HuH-7 (cell line): ENCODE data around the gene ARHGAP29.

Experiments
- DNase-seq: peaks from one replicate; pipeline ENCODE4 v3.0.0; 2011; ENCODE audit warnings: low spot score

ARHGAP29 gene, protein sequence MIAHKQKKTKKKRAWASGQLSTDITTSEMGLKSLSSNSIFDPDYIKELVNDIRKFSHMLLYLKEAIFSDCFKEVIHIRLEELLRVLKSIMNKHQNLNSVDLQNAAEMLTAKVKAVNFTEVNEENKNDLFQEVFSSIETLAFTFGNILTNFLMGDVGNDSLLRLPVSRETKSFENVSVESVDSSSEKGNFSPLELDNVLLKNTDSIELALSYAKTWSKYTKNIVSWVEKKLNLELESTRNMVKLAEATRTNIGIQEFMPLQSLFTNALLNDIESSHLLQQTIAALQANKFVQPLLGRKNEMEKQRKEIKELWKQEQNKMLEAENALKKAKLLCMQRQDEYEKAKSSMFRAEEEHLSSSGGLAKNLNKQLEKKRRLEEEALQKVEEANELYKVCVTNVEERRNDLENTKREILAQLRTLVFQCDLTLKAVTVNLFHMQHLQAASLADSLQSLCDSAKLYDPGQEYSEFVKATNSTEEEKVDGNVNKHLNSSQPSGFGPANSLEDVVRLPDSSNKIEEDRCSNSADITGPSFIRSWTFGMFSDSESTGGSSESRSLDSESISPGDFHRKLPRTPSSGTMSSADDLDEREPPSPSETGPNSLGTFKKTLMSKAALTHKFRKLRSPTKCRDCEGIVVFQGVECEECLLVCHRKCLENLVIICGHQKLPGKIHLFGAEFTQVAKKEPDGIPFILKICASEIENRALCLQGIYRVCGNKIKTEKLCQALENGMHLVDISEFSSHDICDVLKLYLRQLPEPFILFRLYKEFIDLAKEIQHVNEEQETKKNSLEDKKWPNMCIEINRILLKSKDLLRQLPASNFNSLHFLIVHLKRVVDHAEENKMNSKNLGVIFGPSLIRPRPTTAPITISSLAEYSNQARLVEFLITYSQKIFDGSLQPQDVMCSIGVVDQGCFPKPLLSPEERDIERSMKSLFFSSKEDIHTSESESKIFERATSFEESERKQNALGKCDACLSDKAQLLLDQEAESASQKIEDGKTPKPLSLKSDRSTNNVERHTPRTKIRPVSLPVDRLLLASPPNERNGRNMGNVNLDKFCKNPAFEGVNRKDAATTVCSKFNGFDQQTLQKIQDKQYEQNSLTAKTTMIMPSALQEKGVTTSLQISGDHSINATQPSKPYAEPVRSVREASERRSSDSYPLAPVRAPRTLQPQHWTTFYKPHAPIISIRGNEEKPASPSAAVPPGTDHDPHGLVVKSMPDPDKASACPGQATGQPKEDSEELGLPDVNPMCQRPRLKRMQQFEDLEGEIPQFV

DNA sequence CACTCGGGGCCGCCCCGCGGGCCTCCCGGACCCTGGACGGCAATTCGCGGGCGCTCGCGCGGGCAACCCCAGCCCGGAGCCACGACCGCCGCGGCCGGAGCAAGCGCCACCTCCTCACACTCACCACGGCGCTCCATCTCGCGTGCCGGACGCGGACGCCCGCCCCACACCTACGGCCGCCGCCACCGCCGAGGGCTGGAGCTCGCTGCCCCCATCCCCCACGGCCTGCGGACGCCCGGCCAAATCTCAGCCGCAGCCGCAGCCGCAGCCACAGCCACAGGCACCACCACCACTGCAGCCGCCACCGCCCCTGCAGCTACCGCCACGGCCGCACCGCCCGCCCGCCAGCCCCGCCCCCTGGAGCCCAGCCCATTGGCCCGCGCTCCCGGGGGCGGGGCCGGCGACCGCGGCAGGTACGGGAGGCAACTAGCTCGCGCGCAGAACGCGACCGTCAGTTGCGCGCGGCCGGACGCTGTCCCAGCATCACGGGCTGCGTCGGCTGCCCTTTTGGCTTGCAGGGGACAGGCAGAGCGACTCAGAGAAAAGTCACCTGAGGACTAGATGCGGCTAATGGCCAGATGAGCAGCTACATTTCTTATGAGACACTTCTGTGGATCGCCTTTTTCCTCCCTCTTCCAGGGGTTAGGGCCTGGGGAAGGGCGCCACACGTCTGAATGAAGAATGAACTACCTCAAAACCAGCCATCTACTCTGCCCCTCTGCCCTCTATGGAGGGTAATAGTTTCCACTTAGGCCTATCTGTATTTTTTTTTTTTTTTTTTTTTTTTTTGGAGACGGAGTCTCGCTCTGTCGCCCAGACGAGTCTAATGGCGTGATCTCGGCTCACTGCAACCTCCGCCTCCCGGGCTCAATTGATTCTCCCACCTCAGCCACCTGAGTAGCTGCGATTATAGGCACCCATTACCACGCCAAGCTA, at the start of gene ARHGAP29:
TSS of gene ARHGAP29 (minus strand) at position 294 of the 936 bp plus-strand sequence. CDS start 5,973 bp downstream, outside the sequence.
- peak; percentile 78 for DNase-seq

DNA sequence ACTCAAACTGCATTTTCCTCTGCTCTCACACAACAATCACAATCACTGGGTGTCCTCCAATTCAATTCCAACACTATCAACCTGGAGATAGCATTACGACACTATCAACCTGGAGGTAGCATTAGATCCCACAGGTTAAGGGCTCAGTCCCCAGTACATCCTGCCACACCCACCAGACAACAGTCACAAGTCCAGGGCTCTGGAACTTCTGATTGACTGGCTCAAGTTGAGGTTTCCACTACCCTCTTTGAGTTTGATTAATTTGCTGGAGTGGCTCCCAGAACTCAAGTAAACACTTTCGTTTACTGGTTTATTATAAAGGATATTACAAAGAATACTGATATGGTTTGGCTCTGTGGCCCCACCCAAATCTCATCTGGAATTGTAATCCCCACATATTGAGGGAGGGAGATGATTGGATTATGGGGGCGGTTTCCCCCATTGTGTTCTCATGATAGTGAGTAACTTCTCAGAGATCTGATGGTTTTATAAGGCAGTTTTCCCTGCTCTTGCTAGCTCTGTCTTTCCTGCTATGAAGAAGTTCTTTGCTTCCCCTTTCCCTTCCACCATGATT, 49.6 kb upstream of the ARHGAP29 start:
- DNase-seq: no peak

DNA sequence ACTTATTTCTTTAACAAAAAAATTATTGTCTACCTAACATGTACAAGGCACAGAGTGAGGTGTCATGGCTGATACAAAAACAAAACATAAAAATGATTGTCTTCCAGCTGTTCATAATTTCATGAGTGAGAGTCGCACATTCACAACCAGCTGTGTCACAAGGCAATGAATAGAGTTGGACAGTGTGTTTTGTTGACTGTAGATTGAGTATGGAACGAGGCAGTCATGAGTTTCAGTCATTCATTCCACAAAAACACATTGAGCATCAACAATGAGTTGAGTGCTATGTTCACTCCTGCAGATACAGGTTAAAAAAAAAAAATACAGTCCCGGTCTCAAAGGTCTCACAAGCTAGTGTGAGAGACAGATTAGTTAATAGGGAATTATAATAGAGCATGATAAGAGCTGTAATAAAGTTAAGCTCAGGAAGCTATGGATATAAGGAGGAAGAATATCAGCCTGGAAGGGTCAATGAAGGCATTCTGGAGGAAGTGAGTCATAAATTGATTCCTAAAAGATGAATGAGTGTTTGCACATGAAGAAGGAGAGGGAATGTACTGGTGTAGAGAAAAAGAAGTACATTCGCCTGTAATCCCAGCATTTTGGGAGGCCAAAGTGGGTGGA, 47.8 kb upstream of the ARHGAP29 start:
- DNase-seq: no peak

DNA sequence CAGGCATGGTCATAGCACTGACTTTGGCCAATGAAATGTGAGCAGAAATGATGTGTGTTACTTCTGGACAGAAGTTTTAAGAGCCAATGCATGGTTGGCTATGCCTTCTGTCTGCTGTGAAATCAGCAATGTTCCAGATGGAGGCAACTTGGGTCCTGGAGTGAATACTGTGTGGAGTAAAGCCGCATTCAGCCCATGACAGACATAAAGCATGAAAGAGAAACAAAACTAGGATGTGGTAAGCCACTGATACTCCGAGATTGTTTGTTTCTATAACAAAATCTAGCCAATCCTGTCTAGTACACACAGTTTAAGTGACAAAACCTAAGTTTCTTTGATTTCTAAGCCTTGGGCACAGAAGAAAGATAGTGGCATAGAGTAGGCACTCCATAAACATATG, 47.1 kb upstream of the ARHGAP29 start:
- no peak for DNase-seq

DNA sequence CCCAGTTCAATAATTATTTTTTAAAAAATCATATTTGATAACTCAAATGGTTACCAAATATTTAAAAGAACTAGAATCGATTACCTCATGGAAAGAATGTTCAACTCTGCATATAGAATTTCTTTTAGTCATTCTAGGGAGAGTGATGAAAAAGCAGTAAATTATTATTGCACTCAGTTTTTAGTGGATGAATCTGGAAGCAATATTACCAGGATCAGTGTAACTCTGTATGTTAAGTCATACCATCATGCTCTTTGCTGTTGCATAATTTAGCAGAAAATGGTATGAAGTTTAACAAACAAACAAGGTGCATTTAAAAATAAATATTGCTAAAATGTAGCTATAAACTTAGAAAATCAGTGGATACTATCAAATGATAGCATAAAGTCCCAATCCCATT, 46.1 kb upstream of the ARHGAP29 start:
- no peak for DNase-seq

DNA sequence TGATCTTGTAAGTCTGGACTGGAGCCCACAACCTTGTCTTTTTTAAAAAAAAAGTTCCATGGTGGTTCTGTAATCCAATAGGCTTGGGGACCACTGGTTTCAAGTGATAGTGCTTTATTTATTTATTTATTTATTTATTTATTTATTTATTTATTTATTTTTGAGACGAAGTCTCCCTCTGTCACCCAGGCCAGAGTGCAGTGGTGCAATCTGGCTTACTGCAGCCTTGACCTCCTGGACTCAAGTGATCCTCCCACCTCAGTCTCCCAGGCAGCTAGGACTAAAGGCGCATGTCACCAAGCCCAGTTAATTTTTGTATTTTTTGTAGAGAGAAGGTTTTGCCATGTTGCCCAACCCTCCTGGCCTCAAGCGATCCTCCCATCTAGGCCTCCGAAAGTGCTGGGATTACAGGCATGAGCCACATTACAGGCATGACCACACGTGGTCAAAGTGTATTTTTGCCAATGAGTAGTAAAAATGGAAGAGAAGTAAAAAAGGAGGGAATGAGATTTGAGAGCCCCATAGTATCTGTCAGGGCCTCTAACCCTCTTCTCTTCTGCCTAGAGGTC, 44.8 kb upstream of the ARHGAP29 start:
- DNase-seq: no peak

DNA sequence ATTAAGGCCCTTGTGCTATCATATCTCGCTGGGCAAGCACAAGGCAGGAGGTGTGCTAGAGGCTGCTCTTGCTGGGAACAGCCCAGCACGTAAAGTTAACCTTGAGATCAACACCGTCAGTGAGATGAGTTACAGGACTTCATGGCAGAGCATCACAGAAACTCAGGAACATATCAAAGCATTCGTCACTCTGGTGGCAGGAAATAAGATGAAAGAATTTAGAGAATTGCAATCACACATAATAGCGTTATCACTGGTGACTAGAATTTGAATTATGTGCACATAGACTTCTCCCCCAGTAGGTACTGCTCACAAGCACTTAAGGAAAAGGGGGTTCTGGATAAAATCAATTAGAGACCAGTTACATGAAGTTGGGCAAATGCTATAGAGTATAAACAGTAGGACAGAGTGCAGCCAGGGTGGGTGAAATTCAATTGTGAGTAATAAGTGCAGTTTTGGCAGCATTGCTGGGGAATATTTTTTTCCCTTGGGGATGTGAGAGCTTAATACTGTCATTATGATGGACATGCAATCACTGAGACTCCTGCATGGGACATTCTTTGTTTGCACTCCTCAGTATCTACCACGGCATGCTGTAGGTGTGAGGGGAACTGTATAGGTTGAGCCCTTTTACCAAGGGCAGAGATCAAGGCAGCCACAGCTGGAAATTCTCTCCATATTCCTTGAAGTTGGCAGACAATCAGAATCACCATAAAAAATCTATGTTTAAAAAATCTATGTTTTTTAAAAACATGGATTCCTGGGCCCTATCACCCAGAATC, 44.2 kb upstream of the ARHGAP29 start:
- DNase-seq: no peak

DNA sequence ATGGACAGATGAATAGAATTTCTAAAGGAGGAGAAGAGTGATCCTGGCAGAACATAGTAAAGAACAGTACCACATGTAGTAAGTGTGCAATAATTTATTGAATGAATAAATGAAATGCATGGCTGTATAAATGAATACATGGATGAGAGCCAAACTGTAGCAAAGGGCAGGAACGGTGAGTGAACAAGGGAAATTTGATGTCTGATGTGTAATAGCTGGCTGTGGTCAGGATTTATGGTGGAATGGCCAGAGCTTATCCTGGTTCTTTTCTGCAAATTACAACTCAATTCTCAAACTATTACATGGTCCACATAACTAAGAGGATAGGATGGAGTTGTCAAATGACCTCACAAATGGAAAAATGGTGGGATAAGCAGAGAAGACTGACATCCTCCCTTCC, 43.2 kb upstream of the ARHGAP29 start:
- DNase-seq: no peak

DNA sequence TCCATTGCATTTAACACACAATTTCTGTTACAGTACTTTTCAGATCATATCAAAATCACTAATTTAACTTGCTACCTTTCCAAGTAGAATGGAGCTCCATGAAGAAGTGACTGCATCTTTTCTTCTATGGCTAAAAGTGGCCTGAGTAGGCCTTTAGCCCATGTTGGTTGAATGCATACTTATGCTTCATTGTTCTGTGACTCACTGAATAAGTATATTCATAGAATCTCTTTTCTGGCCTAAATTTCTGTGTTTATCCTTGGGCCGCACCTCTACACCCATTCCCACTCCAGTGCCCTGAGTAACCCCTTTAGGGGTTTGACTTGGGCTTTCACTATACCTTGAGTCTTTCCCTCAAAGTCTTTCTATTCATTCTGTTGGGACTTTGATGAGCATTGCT, 42.1 kb upstream of the ARHGAP29 start:
- DNase-seq: no peak

DNA sequence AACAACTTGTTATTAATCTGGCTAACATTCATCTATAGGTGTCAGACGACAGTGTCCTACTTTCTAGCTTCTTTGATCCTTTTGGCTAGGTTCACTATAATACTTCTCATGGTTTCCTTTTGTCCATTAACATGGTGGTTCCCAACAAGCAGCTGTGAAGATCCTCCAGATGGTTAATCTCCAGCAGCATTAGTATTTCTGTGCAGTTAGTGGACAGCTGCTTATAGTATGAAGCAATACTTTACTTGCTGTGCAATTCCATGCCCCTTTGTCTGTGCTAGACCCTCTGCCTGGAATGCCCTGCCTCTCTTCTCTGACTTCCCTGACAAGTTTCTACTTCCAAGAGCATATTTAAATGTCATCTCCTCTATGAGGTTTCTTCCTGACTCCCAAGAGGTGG, 41.7 kb upstream of the ARHGAP29 start:
- no peak for DNase-seq

DNA sequence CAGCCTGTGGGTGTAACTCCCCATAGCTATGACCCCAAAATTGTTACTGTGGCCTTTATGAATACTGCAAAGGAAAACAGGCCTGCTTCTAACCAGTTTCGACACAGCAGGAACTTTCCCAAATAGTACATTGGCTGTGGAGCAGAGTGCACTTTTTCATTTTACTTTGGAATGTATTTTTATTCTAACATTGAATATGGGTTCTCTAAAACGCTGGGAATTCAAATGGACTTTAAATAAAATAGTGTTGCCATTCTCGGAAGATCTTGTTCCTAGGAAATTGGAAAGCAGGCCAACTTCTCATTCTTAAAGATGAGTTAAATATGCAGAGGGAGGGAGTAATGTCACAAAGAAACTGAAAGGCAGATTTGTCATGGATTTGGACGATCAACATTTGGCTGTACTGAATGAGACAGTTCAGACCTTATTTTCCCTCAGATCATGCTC, 39.6 kb upstream of the ARHGAP29 start:
- no peak for DNase-seq

DNA sequence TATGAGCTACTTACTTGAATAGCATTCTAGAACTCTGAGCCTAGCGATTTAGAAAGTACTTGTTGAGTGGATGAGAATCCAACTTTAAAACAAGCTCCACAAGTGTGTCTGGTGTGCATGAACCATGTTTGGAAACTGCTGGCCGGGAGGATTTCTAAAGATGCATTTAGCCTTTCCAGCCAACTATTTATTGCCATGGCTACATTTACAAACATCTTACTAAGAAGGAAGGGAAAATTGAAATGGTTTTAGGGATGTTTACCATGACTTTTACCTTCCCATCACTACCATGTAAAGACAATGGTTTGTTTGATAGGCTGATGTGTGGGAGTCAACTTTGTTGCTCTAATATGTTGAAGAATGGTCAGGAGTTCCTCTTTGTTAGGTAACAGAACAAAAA, 37.7 kb upstream of the ARHGAP29 start:
- no peak for DNase-seq

DNA sequence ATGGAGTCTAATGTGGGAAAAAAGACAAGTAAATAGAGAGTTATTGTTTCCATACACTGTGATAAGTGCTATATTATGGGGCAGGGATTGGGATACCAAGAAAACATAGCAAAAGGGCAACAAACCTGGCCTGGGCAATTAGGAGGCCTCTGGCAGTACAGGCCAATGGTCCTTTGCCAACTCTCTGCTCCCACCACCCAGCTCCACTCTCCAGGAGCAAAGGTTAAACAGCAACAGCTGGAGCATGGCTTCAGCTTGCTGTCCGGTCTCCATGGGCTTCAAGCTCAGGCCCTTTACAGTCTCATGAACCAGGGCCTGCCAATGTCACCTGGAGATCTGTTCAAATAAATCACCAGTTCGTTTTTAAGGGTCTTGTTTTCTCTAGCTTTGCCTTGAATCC, 37.2 kb upstream of the ARHGAP29 start:
- no peak for DNase-seq

DNA sequence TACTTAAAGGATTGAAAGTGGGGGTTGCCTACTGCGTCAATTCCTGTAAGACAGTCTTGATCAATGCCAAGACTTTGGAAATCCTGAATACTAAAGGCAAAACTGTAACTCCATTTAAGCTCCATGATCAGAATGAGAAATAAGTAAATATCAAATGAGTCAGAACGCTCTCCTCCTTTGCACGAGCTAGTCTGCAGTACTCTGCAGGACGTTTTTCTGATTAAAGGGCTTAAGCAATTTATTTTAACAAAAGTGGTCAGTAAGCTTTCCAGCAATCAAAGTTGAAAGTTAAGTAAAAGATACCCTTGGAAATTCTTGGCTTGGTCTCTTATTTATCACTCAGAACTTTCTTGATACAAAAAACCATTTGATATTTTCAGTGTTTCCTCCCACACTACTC, 35.7 kb upstream of the ARHGAP29 start:
- no peak for DNase-seq

DNA sequence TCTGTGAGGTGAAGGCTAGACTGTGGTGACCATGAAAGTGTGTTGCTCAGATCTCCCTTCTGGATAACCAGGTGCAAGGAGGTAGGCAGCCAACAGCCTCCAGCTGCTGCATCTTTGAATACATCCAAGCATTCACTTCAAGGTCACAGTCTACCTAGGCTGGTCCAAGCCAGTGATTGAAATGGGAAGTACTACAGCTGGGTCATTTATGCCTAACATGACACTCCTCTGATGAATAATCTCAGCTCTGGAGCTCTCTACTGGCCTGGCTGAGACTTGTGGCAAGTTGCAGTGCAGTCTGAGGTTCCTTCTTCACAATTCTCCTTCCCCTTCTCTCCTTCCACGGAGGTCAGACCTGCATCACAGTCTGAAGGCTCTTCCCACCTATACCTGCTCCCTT, 35.0 kb upstream of the ARHGAP29 start:
- DNase-seq: no peak

DNA sequence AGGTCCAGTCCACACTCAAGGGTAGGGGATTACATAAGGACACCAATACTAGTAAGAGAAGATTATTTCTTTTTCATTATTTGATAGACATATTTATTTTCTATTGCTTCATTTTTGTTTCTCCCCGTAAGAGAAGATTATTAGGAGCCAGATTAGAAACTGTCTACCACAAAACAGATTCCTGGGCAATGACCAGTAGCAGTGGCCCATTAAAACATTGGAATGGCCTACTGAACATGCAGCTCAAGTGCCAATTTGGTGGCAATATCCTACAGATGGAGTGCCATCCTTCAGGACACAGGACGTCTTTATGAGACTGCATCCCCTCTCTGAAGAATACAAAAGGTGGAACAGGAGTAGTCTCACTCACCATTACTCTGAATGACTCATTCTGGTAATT, 34.0 kb upstream of the ARHGAP29 start:
- DNase-seq: no peak

DNA sequence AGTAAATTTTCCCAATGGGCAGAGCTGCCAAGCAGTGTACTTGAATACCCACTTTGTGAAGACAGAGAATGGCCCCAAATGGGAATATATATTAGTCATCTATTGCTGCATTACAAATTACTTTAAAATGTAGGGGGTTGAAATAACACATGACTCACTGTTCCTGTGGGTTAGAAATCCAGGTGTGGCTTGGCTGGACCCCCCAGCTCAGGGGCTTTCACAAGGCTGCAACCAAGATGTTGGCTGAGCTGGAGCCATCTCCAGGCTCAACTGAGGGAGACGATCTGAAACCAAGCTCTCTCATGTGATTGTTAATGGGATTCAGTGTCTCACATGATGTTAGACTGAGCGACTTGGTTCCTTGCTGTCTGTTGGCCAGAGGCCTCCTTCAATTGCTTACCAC, 33.4 kb upstream of the ARHGAP29 start:
- no peak for DNase-seq

DNA sequence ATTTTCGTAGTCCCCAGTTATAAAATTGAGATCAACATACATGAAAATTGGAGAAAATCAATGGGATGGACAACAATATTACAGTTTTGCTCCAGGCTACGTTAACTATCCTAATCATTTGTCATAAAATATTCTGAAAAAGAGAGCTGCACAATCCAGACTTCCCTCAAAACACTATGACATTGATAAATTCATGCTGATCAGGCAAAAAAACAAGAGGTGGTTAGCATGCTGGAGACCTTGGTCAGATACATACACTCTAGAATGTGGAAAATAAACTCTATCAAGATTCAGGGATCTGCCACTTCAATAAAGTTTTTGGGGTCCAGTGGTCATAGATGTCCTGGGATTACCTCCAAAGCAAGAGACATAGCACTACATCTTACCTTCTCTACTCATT, 32.5 kb upstream of the ARHGAP29 start:
- DNase-seq: no peak

DNA sequence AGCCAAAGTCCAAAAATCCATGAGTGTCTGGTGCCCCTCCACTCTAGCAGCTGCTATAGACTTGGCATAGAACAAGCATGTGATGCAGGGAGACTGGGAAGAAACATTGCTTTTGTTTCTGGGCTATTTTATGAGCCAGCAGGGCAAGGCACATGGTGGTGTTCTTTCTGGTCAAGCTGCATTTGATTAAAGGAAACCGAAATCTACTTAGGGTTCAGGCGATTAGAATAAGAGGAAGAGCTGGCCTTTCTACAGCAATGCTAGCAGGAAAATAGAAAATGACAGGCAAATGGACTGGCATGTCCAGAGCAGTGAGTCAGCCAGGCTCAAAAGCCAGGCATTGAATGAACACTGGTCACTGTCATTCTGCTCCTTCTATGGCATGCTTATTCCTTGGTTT, 28.5 kb upstream of the ARHGAP29 start:
- no peak for DNase-seq
